ENCODE results near the gene SLC25A38. TPM values are rescaled to one million over a fixed set of nuclear protein-coding genes. Genes with fewer than 3 reads are reported as not detected.

SLC25A38 gene
- total RNA-seq, 2 donors from 2014 or later = 14.3 to 15.7 TPM

- Histone ChIP-seq H3K36me3 (peaks cover 15% of the 10 kb centered on the region), H3K9me3 (no peaks in the 10 kb centered on the region), H3K27me3 (no peaks in the 10 kb centered on the region), H3K4me1 (peaks cover 0 to 16% of the 10 kb centered on the region in 2 donors), H3K27ac (no peak overlapping the region), H3K4me3 (no peak overlapping the region)
- no peak for DNase-seq (ENCODE audit: low spot score)
- no peak for TF ChIP-seq CTCF (IDR thresholded peaks at IDR 0.05)
Measured at GRCh38 chr3:39385456-39386090, 2.4 kb downstream of the SLC25A38 start.

- DNase-seq (ENCODE audit: low spot score) = no peak
- TF ChIP-seq CTCF (IDR thresholded peaks at IDR 0.05) = no peak
- peaks cover 0 to 16% of the 10 kb centered on the region in 2 donors for H3K4me1 ChIP-seq
- no peaks in the 10 kb centered on the region for H3K9me3 ChIP-seq
- H3K4me3 ChIP-seq = no peak overlapping the region
- peaks cover 23% of the 10 kb centered on the region for H3K36me3 ChIP-seq
- H3K27me3 ChIP-seq = no peaks in the 10 kb centered on the region
- H3K27ac ChIP-seq = no peak overlapping the region
Measured at GRCh38 chr3:39386318-39386717, 3.1 kb downstream of the SLC25A38 start.

- Histone ChIP-seq H3K4me3 (no peak overlapping the region), H3K27me3 (no peaks in the 10 kb centered on the region), H3K27ac (no peak overlapping the region), H3K4me1 (peaks cover 0 to 16% of the 10 kb centered on the region in 2 donors), H3K9me3 (no peaks in the 10 kb centered on the region), H3K36me3 (peaks cover 34% of the 10 kb centered on the region)
- TF ChIP-seq CTCF (IDR thresholded peaks at IDR 0.05) = no peak
- no peak for DNase-seq (ENCODE audit: low spot score)
Measured at GRCh38 chr3:39387411-39387975, 4.3 kb downstream of the SLC25A38 start.

- no peak for DNase-seq (ENCODE audit: low spot score)
- no peak overlapping the region for H3K4me3 ChIP-seq
- peaks cover 38% of the 10 kb centered on the region for H3K36me3 ChIP-seq
- H3K27me3 ChIP-seq = no peaks in the 10 kb centered on the region
- no peak for TF ChIP-seq CTCF (IDR thresholded peaks at IDR 0.05)
- H3K9me3 ChIP-seq = no peaks in the 10 kb centered on the region
- no peak overlapping the region for H3K27ac ChIP-seq
- H3K4me1 ChIP-seq = peaks cover 0 to 16% of the 10 kb centered on the region in 2 donors
Measured at GRCh38 chr3:39388153-39388552, 5.0 kb downstream of the SLC25A38 start.

- Histone ChIP-seq H3K27ac (no peak overlapping the region), H3K4me1 (peaks cover 0 to 16% of the 10 kb centered on the region in 2 donors)
- no peak for TF ChIP-seq CTCF (IDR thresholded peaks at IDR 0.05)
Measured at GRCh38 chr3:39388741-39389248, 5.6 kb downstream of the SLC25A38 start.

More at GRCh38 chr3:39388741-39389248, 5.6 kb downstream of the SLC25A38 start:
- no peak overlapping the region for H3K4me3 ChIP-seq
- no peaks in the 10 kb centered on the region for H3K9me3 ChIP-seq
- no peak for DNase-seq (ENCODE audit: low spot score)
- no peaks in the 10 kb centered on the region for H3K27me3 ChIP-seq
- H3K36me3 ChIP-seq = peaks cover 44% of the 10 kb centered on the region
